ENCODE results near the gene ASTN2. TPM values are rescaled to one million over a fixed set of nuclear protein-coding genes. Genes with fewer than 3 reads are reported as not detected.

ASTN2 gene
- total and polyA plus RNA-seq, 10 of the 15 experiments (the other 5 are each of a cell fraction or from before 2014, with no cell fraction given): 1.4 to 15.7 (median 7.0) TPM

GRCh38 chr9:117335837-117336433 lies 78.9 kb downstream of the ASTN2 start:
- H3K4me3 ChIP-seq: no peak overlapping the region
- no TSS peak for BruUV-seq (replicated peaks)
- ChIA-PET POLR2A (no interaction called here), RAD21 (ENCODE audit: unreplicated experiment) (no interaction called here), SMC1A (ENCODE audit: uncharacterized antibody, unreplicated experiment) (no interaction called here), CTCF (no interaction called here)
- no peaks in the 10 kb centered on the region for H4K20me1 ChIP-seq (ENCODE audit: control insufficient read depth, insufficient read depth)
- no peak overlapping the region for H3K4me2 ChIP-seq (ENCODE audit: control insufficient read depth, insufficient read depth)
- 0% methylated on average over 2 of the region's 2 CpGs for WGBS (ENCODE audit: insufficient coverage, insufficient replicate concordance, low lambda C conversion rate, missing lambda C conversion rate)
- in situ Hi-C loops (cut with MboI) (no loop called here), intact Hi-C loops (cut with micrococcal nuclease; ENCODE audit: unreplicated experiment) (no loop called here)
- FAIRE-seq: no peak
- H3K27me3 ChIP-seq (replicated peaks in 1 of 2; ENCODE audit: control insufficient read depth in 2 of 2, insufficient read depth in 2 of 2, low read length in 1 of 2): no peaks in the 10 kb centered on the region
- no peaks in the 10 kb centered on the region for H3K36me3 ChIP-seq (ENCODE audit: control insufficient read depth in 2 of 2, insufficient read depth in 2 of 2, low read length in 1 of 2)
- no peaks in the 10 kb centered on the region for H3K79me2 ChIP-seq (ENCODE audit: control insufficient read depth, insufficient read depth, low read length)
- no peak for ATAC-seq
- no peak for DNase-seq (ENCODE audit: low read depth, low spot score)
- no peak overlapping the region for H3K27ac ChIP-seq (ENCODE audit: control insufficient read depth, insufficient read depth)
- no peak overlapping the region for H3K9ac ChIP-seq (ENCODE audit: control insufficient read depth, insufficient read depth, low read length)
- no peaks in the 10 kb centered on the region for H3K4me1 ChIP-seq (ENCODE audit: control insufficient read depth, insufficient read depth, low read length)
- TF ChIP-seq NFIC (IDR thresholded peaks at IDR 0.05; ENCODE audit: low read depth, low read length) (no peak), HDAC6 (IDR thresholded peaks at IDR 0.05; ENCODE audit: unreplicated experiment) (no peak), PML (IDR thresholded peaks at IDR 0.05; ENCODE audit: low read length) (no peak), NFXL1 (IDR thresholded peaks at IDR 0.05; ENCODE audit: borderline replicate concordance) (no peak)
- H2AFZ ChIP-seq (ENCODE audit: control insufficient read depth, low read depth, low read length): no peak overlapping the region
- H3K9me3 ChIP-seq (replicated peaks; ENCODE audit: control insufficient read depth, insufficient read depth, low read length): no peaks in the 10 kb centered on the region

- FAIRE-seq: no peak
- ChIA-PET RAD21 (ENCODE audit: unreplicated experiment) (no interaction called here), POLR2A (no interaction called here), SMC1A (ENCODE audit: uncharacterized antibody, unreplicated experiment) (no interaction called here), CTCF (no interaction called here)
- H3K4me2 ChIP-seq (ENCODE audit: control insufficient read depth, insufficient read depth): no peak overlapping the region
- DNase-seq (ENCODE audit: low read depth, low spot score): no peak
- H3K36me3 ChIP-seq (ENCODE audit: control insufficient read depth in 2 of 2, insufficient read depth in 2 of 2, low read length in 1 of 2): no peaks in the 10 kb centered on the region
- no peak overlapping the region for H3K4me3 ChIP-seq
- H2AFZ ChIP-seq (ENCODE audit: control insufficient read depth, low read depth, low read length): no peak overlapping the region
- no peak for ATAC-seq
- in situ Hi-C loops (cut with MboI): no loop called here
- no peak overlapping the region for H3K27ac ChIP-seq (ENCODE audit: control insufficient read depth, insufficient read depth)
- no peaks in the 10 kb centered on the region for H3K27me3 ChIP-seq (replicated peaks in 1 of 2; ENCODE audit: control insufficient read depth in 2 of 2, insufficient read depth in 2 of 2, low read length in 1 of 2)
- intact Hi-C loops (cut with micrococcal nuclease; ENCODE audit: unreplicated experiment): no loop called here
- 50% methylated on average over 2 of the region's 2 CpGs for WGBS (ENCODE audit: insufficient coverage, insufficient replicate concordance, low lambda C conversion rate, missing lambda C conversion rate)
- no peaks in the 10 kb centered on the region for H4K20me1 ChIP-seq (ENCODE audit: control insufficient read depth, insufficient read depth)
- no TSS peak for BruUV-seq (replicated peaks)
- H3K9me3 ChIP-seq (replicated peaks; ENCODE audit: control insufficient read depth, insufficient read depth, low read length): no peaks in the 10 kb centered on the region
- no peaks in the 10 kb centered on the region for H3K79me2 ChIP-seq (ENCODE audit: control insufficient read depth, insufficient read depth, low read length)
- H3K9ac ChIP-seq (ENCODE audit: control insufficient read depth, insufficient read depth, low read length): no peak overlapping the region
- H3K4me1 ChIP-seq (ENCODE audit: control insufficient read depth, insufficient read depth, low read length): no peaks in the 10 kb centered on the region
- TF ChIP-seq ZZZ3 (IDR thresholded peaks at IDR 0.05; ENCODE audit: control insufficient read depth, insufficient read length, low read depth): no peak
- peak; percentile 75 for TF ChIP-seq REST (IDR thresholded peaks at IDR 0.05; ENCODE audit: low read depth, low read length)
Observed at GRCh38 chr9:117334101-117334500, 80.8 kb downstream of the ASTN2 start.
